ENCODE measurements around the gene ATL3.
"Not testable (repeated sequence)": the region's sequence is repeated elsewhere in the genome, so short reads cannot be mapped to it uniquely, and the experiment has no call there.

ATL3 gene

GRCh38 chr11:63586451-63587166 is 84.6 kb downstream of the ATL3 start:
- DNase-seq (ENCODE audit: low spot score) = no peak

- no peak for DNase-seq (ENCODE audit: low spot score)
These were observed 87.9 kb downstream of the ATL3 start for GRCh38 chr11:63583357-63583677.

- DNase-seq (ENCODE audit: low spot score) = not testable (repeated sequence)
These were observed 90.0 kb downstream of the ATL3 start for GRCh38 chr11:63581224-63581623.

- not testable (repeated sequence) for DNase-seq (ENCODE audit: low spot score)
These were observed 92.3 kb downstream of the ATL3 start for GRCh38 chr11:63578882-63579281.

- DNase-seq (ENCODE audit: low spot score) = no peak
These were observed 96.1 kb downstream of the ATL3 start for GRCh38 chr11:63574856-63575602.
